ENCODE measurements around the gene OR56A3. TPM values are rescaled to one million over a fixed set of nuclear protein-coding genes. Genes with fewer than 3 reads are reported as not detected.

Gene OR56A3
- total and polyA plus RNA-seq, 2 donors (not counting 1 experiment from before 2014, with no cell fraction given), result not detected

- no peak overlapping the region for H2AFZ ChIP-seq (ENCODE audit: low read length)
- no peaks in the 10 kb centered on the region for H3K36me3 ChIP-seq (ENCODE audit: control insufficient read depth, insufficient read depth, low read length)
- H3K27me3 ChIP-seq (ENCODE audit: control insufficient read depth, insufficient read depth, low read length), result no peaks in the 10 kb centered on the region
- H3K27ac ChIP-seq (ENCODE audit: insufficient read depth, low read length), result no peak overlapping the region
- no peak overlapping the region for H3K4me2 ChIP-seq (ENCODE audit: extremely low read depth, insufficient read depth, low read length)
- no peak overlapping the region for H3K9ac ChIP-seq (ENCODE audit: insufficient read depth, low read length)
- no peaks in the 10 kb centered on the region for H3K4me1 ChIP-seq (ENCODE audit: control insufficient read depth, extremely low read depth, insufficient read depth, low read length)
- no peak for DNase-seq (ENCODE audit: low read depth in 2 of 2)
- H4K20me1 ChIP-seq (ENCODE audit: control insufficient read depth, extremely low read depth, insufficient read depth, low read length), result no peaks in the 10 kb centered on the region
- no peak overlapping the region for H3K4me3 ChIP-seq (replicated peaks in 1 of 4; ENCODE audit: control extremely low read depth in 1 of 4, insufficient read depth in 1 of 4, low read depth in 3 of 4, low read length in 4 of 4)
- no peaks in the 10 kb centered on the region for H3K79me2 ChIP-seq (ENCODE audit: control insufficient read depth, insufficient read depth, low read length)
- no peaks in the 10 kb centered on the region for H3K9me3 ChIP-seq (ENCODE audit: control insufficient read depth, insufficient read depth, low read depth, low read length)
- TF ChIP-seq EZH2 (IDR thresholded peaks at IDR 0.05; ENCODE audit: low read length, missing control alignments), result no peak
- TF ChIP-seq, protein P1, sequence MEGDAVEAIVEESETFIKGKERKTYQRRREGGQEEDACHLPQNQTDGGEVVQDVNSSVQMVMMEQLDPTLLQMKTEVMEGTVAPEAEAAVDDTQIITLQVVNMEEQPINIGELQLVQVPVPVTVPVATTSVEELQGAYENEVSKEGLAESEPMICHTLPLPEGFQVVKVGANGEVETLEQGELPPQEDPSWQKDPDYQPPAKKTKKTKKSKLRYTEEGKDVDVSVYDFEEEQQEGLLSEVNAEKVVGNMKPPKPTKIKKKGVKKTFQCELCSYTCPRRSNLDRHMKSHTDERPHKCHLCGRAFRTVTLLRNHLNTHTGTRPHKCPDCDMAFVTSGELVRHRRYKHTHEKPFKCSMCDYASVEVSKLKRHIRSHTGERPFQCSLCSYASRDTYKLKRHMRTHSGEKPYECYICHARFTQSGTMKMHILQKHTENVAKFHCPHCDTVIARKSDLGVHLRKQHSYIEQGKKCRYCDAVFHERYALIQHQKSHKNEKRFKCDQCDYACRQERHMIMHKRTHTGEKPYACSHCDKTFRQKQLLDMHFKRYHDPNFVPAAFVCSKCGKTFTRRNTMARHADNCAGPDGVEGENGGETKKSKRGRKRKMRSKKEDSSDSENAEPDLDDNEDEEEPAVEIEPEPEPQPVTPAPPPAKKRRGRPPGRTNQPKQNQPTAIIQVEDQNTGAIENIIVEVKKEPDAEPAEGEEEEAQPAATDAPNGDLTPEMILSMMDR (conservative IDR thresholded peaks at IDR 0.05 in 1 of 2, IDR thresholded peaks at IDR 0.05 in 1 of 2; ENCODE audit: low read depth in 1 of 2, low read length in 2 of 2), result no peak
Observed at GRCh38 chr11:5966958-5967357, 24.9 kb downstream of the OR56A3 start.

GRCh38 chr11:5967708-5968107 is 25.7 kb downstream of the OR56A3 start:
- Histone ChIP-seq H4K20me1 (ENCODE audit: control insufficient read depth, extremely low read depth, insufficient read depth, low read length) (no peaks in the 10 kb centered on the region), H2AFZ (ENCODE audit: low read length) (no peak overlapping the region), H3K27ac (ENCODE audit: insufficient read depth, low read length) (no peak overlapping the region), H3K79me2 (ENCODE audit: control insufficient read depth, insufficient read depth, low read length) (no peaks in the 10 kb centered on the region), H3K4me1 (ENCODE audit: control insufficient read depth, extremely low read depth, insufficient read depth, low read length) (no peaks in the 10 kb centered on the region), H3K9ac (ENCODE audit: insufficient read depth, low read length) (no peak overlapping the region), H3K4me3 (replicated peaks in 1 of 4; ENCODE audit: control extremely low read depth in 1 of 4, insufficient read depth in 1 of 4, low read depth in 3 of 4, low read length in 4 of 4) (no peak overlapping the region), H3K4me2 (ENCODE audit: extremely low read depth, insufficient read depth, low read length) (no peak overlapping the region), H3K36me3 (ENCODE audit: control insufficient read depth, insufficient read depth, low read length) (no peaks in the 10 kb centered on the region), H3K27me3 (ENCODE audit: control insufficient read depth, insufficient read depth, low read length) (no peaks in the 10 kb centered on the region), H3K9me3 (ENCODE audit: control insufficient read depth, insufficient read depth, low read depth, low read length) (no peaks in the 10 kb centered on the region)
- no peak for DNase-seq (ENCODE audit: low read depth in 2 of 2)
- no peak for TF ChIP-seq EZH2 (IDR thresholded peaks at IDR 0.05; ENCODE audit: low read length, missing control alignments)
- TF ChIP-seq, protein P1 (conservative IDR thresholded peaks at IDR 0.05 in 1 of 2, IDR thresholded peaks at IDR 0.05 in 1 of 2; ENCODE audit: low read depth in 1 of 2, low read length in 2 of 2), result no peak

- TF ChIP-seq, protein P1 (conservative IDR thresholded peaks at IDR 0.05 in 1 of 2, IDR thresholded peaks at IDR 0.05 in 1 of 2; ENCODE audit: low read depth in 1 of 2, low read length in 2 of 2), result no peak
- no peak for TF ChIP-seq EZH2 (IDR thresholded peaks at IDR 0.05; ENCODE audit: low read length, missing control alignments)
Observed at GRCh38 chr11:5968394-5968793, 26.3 kb downstream of the OR56A3 start, which contains the start of gene OR56A5. OR56A5 (minus strand) TSS chr11:5968494; CDS start chr11:5968494, 0 bp downstream.

More at GRCh38 chr11:5968394-5968793, 26.3 kb downstream of the OR56A3 start, which contains the start of gene OR56A5:
- Histone ChIP-seq H3K4me3 (replicated peaks in 1 of 4; ENCODE audit: control extremely low read depth in 1 of 4, insufficient read depth in 1 of 4, low read depth in 3 of 4, low read length in 4 of 4) (no peak within 1 kb of the TSS), H3K36me3 (ENCODE audit: control insufficient read depth, insufficient read depth, low read length) (no peaks in the 10 kb centered on the region), H3K4me2 (ENCODE audit: extremely low read depth, insufficient read depth, low read length) (no peak within 1 kb of the TSS), H2AFZ (ENCODE audit: low read length) (no peak within 1 kb of the TSS), H3K9ac (ENCODE audit: insufficient read depth, low read length) (no peak within 1 kb of the TSS), H4K20me1 (ENCODE audit: control insufficient read depth, extremely low read depth, insufficient read depth, low read length) (no peaks in the 10 kb centered on the region), H3K9me3 (ENCODE audit: control insufficient read depth, insufficient read depth, low read depth, low read length) (no peaks in the 10 kb centered on the region), H3K79me2 (ENCODE audit: control insufficient read depth, insufficient read depth, low read length) (no peaks in the 10 kb centered on the region), H3K27ac (ENCODE audit: insufficient read depth, low read length) (no peak within 1 kb of the TSS), H3K27me3 (ENCODE audit: control insufficient read depth, insufficient read depth, low read length) (no peaks in the 10 kb centered on the region), H3K4me1 (ENCODE audit: control insufficient read depth, extremely low read depth, insufficient read depth, low read length) (no peaks in the 10 kb centered on the region)
- DNase-seq (ENCODE audit: low read depth in 2 of 2), result no peak

All from fibroblast of lung (primary cell).